Measurements from ENCODE around the gene DNLZ.

- TF ChIP-seq RB1 (IDR thresholded peaks at IDR 0.05; ENCODE audit: low read depth) (no peak), HDGF (IDR thresholded peaks at IDR 0.05) (no peak)
These were observed 44.4 kb upstream of the DNLZ start for GRCh38 chr9:136407911-136408310.

All from K562 (cell line).